AG08396 (cell line): Measurements from ENCODE around the gene KCNJ18.
A peak's percentile ranks its signal among the peaks of the same experiment; 100 is the strongest.
"Not testable (repeated sequence)": the region's sequence is repeated elsewhere in the genome, so short reads cannot be mapped to it uniquely, and the experiment has no call there.

Source experiments
- DNase-seq: peaks from one replicate; pipeline ENCODE4 v3.0.0; 2012; ENCODE audit warnings: low spot score, mixed read lengths

KCNJ18 gene

GRCh38 chr17:21691883-21692703 lies at the start of gene KCNJ18:
Gene KCNJ18, plus strand, starts transcription at chr17:21692523. Its CDS starts 10,264 bp downstream, at chr17:21702787.
- not testable (repeated sequence) for DNase-seq

DNA sequence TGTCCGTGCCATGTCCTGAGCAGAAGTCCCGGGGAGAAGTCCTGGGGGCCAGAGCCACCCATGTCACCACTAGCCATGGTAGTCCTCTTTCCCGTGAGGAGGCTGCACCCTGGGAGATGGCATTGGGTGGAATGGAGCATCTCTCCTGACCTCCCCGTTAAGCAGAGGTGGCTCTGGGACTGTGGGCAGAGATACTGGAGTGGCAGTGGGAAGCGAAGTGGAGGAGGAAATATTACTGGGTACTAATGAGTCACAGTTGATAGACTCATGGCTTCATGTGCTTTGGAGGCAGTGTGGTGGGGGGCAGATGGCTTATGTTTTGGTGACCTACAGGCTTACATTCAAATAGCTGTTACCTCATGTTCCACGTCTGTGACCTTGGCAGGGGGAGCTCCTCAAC lies 44.2 kb upstream of the KCNJ18 start:
- DNase-seq, result not testable (repeated sequence)

GRCh38 chr17:21650043-21650442 lies 42.3 kb upstream of the KCNJ18 start:
- not testable (repeated sequence) for DNase-seq

DNA sequence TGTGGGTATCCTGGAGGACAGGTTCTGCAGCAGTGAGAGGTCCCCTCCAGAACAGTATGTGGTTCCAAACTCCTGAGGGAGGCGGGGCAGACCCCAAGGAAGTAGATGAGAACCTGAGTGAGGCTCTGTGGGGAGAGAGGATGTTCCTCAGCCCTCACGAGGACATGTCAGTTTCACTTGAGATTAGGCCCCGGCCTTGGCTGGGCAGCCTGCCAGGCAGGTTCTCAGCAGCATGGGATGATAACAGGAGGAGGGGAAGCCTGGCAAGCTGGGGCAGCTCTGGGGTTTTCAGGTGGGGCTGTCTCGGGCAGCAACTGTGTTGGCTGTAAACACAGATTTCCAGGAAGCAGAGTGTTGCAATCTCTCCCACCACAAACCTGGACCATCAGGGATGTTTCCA lies 40.3 kb upstream of the KCNJ18 start:
- DNase-seq, result not testable (repeated sequence)

DNA sequence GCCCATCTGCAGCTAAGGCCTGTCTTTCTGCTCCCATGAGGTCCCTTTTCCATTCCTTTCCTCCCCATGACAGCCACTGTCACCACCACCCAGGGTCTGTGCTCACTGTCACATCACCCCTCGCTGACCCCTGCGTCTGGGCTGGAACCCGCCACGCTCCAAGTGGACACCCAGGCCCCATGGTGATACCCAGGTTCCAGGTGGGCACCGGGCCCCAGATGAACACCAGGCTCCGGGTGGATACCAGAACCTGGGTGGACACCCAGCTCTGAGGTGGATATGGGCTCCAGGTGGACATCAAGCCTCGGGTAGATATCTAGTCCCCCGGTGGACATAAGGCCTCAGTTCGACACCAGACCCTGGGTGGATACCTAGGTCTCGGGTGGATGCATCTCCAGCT lies 39.1 kb upstream of the KCNJ18 start:
- not testable (repeated sequence) for DNase-seq

DNA sequence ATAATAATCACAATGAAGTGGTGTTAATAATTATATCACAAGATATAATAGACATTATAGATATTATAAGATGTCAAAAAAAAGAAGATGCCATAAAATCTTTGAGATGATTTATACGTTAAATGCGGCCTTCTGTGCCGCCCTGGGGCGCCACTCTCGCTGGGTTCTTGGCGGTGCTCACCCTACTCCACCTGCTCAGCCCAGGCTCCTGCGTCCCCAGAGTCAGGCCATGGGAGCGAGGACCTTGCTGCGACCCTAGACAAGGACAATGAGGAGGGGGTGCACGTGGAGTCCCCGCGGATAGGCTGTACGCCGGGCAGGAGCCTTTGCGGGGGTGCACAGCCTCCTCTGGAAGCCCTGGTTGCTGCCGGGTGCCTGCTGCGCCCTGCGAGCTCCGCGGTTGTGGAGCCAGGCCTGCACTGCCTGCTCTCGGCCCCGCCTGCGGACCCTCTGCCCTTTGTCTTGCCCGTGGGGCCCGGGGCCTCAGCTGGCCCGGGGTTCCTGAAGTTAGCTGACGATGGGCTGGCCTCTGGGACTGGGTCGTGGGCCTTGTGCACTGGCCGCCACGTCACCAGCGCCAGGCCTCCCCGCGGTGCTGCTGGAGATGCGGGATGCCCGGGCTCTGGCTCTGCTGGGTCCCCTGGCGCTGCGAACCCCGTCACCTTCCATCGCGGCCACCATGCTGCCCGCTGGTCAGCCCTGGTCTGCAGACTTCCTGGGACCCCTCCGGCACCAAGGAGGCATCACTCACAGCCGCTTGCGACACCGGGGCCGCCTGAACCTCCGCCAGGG lies 35.6 kb upstream of the KCNJ18 start:
- not testable (repeated sequence) for DNase-seq

GRCh38 chr17:21659635-21660034 lies 32.7 kb upstream of the KCNJ18 start:
- DNase-seq, result not testable (repeated sequence)

DNA sequence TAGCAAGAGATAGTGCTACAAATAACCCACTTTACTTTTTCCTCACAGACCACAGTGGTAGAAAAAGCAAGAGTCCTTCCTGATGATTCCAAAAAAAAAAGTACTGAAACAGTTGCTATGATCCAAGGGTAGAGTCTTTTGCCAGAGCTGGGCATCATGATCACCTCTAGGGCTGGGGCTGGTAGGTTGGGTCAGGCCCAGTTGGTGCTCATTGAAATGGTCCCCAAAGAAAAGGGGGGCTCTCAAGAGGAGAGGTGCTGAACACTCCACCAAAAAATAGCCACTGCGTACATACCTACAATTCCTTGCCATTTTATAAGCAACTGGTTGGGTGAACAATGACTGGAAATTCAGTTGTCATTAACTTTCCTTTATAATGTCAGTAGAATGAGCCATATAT lies 30.9 kb upstream of the KCNJ18 start:
- DNase-seq, result not testable (repeated sequence)

DNA sequence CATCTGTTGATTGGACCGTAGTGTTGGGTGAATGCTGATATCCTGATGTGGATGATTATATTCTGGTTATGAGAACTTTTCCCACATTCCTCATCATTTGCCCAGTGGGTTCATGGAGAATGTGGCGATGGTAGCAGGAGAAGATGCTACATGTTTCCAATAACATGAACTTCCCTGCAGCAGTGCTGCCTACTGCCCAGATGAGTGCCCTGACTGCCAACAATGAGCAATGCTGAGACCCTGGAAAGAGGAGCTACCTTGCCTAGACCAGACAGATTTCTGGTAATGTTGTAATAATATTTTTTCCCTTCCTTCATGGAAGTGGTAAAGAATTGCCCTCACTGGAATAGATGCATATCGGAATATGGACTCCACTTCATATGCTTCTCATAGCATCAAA lies 29.2 kb upstream of the KCNJ18 start:
- DNase-seq, result not testable (repeated sequence)

GRCh38 chr17:21663614-21664474 lies 28.5 kb upstream of the KCNJ18 start:
- DNase-seq, result not testable (repeated sequence)

DNA sequence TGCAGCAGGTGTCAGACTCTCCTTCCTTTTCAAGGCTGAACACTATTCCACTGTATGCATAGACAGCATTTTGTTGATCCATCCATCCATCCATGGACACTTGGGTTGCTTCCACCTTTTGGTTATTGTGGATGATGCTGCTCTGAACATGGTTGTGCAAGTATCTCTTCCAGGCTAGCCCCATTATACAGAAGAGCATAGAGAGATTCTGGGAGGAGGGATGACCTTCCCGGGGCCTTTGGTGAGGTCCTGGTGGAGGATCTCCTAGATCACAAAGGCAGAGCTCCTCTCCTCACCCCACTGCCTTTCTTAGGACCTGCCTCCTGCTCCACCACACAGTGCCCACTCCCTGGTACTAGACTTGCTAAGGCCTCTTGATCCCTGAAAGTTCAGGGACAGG lies 27.2 kb upstream of the KCNJ18 start:
- DNase-seq, result not testable (repeated sequence)

- DNase-seq, result not testable (repeated sequence)
Observed at GRCh38 chr17:21665935-21666493, 26.3 kb upstream of the KCNJ18 start.

- DNase-seq, result not testable (repeated sequence)
Observed at GRCh38 chr17:21666711-21667412, 25.5 kb upstream of the KCNJ18 start.

GRCh38 chr17:21667413-21668117 lies 24.8 kb upstream of the KCNJ18 start:
- not testable (repeated sequence) for DNase-seq

DNA sequence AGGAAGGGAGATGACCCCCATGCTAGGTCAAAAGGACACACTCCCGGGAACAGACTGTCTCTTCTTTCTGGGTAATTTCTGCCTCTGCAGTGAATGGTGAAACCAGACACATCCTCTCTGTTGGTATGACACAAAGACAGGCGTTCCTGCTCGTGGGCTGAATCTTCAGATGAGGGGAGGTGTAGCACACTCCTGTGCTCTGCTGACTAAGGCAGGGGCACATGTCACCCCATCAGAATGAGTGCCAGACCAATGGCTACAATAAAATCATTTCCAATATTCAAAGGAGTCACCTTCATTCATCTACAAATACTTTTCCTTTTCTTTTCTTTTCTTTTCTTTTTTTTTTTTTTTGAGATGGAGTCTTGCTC lies 24.2 kb upstream of the KCNJ18 start:
- not testable (repeated sequence) for DNase-seq

DNA sequence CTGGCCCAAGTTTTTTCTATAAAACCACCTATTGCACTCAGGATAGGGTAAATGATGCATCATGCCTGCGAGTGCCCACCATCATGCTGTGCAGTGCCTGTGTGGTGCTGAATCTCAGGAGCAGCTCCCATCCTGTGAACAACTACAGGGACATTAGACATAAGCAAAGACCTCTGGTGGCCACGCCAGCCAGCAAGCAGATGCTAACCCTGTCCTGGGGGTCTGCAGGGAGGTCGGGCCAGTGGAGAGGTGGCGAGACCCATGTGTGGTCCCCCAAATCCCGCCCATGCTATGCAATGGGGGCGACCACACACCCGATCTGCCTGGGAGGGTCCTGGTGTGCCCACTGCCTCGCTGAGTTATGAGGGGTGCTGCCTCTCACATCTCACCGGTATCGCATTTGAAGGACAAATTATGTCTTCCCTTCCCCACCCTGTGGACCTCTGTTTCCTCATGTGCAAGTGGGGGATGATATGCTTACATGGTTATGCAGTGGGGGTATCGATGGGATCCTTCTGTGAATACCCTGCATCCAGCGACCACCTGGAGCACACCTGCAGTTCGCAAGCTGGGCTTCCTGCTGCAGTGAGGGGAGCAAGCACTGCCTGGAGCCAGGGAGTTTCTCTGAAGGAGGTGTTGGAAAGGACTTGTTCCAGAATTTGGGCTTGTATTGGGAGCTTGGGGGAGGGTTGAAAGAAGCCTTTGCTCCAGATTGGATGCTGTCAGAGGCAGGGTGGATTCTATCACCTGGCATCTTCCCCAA lies 23.4 kb upstream of the KCNJ18 start:
- DNase-seq, result peak; percentile 3

DNA sequence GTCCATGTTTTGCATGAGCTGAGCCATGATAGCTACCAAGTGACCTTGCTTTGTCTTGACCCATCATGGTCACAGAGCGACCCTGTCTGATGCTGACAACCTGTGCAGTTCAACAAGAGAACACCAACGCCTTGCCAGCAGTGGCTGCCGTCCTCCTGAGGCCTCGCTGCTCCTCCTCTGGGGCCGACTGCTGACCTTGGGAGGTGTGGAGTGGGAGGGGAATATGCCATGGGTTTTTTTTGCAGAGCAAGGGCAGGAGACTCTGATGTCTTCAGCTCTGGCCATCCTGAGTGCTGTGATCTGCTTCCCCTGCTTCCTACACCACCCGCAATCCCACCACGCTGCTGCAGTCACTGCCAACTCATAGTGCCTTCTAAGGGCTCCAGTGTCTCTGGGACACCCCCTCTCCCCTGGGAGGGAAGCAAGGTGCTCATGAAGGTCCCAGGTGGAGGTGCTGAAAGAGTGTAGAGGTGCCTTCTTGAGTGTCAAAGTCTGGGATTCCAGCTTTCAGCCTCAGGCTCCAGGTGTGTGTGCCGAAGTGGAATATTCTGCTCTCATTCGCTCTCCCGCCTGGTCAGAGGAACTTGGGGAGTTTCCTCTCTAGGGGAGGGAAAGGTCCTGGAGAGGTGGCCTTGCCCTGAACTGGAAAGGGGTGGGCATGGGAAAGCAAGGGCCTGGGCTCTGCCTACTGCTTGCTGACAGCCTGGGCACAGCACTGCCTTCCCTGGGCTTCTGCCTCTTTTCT lies 22.5 kb upstream of the KCNJ18 start:
- peak; percentile 5 for DNase-seq

DNA sequence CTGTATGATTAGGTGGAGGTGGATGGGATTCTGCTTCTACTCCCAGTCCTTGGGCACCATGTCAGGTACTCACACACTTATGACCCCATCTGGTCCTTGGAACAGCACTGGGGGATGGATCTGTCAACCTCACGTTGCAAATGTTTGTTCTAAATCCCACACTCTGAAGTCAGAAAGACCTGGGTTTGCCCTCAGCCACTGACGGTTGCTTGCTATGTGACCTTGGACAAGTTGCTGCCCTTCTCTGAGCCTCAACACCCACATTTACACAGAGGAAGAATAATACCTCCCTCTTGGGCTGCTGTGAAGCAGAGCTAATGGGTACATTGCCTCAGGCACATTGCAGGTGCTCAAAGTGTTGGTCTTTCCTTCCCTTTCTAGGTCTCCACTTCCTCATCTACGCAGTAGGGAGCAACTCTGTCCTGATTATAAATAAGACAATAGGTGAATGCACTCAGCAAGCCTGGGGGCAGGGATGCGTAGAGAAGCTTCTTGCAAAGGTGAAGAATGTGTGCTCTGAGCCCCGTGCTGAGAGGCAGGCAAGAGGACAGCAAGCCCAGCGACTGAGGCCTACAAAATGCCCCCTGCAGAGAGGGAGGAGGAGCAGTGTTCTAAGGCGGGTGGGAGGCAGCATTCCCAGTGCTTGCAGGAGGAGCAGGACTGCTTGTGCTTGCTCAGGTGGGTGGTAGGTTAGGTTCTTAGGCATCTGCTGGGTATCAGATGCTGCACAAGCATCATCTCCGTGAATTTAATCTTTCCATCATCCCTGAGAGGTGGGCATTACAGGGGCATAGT lies 21.8 kb upstream of the KCNJ18 start:
- not testable (repeated sequence) for DNase-seq
